Measurements from ENCODE around the gene EDRF1. TPM values are rescaled to one million over a fixed set of nuclear protein-coding genes. Genes with fewer than 3 reads are reported as not detected.

EDRF1 gene
- total and polyA plus RNA-seq, 2 of the 4 experiments (the other 2 are of a cell fraction), result 17.0 to 24.9 TPM

- H4K8ac ChIP-seq (ENCODE audit: low read depth in 2 of 2, low read length in 2 of 2), result no peak overlapping the region
- dilution Hi-C loops (cut with HindIII; ENCODE audit: low sequenced_read_pairs, unreplicated experiment), result no loop called here
- H3K18ac ChIP-seq (ENCODE audit: low read depth, low read length), result no peak overlapping the region
- no peaks in the 10 kb centered on the region for H3K9me3 ChIP-seq (ENCODE audit: control insufficient read depth, insufficient read depth, low read length)
- no peak overlapping the region for H3K56ac ChIP-seq (ENCODE audit: extremely low read depth, insufficient read depth, low read length)
- intact Hi-C loops (cut with micrococcal nuclease), result loop anchor here (5.0 kb wide), 1 partner anchor 36 kb away; no protein-coding TSS in a partner anchor
- no CpG with 5 or more reads among the region's 6 CpGs for WGBS, 2 experiments (ENCODE audit: extremely low coverage in 2 of 2, insufficient read length in 1 of 2)
- H4K91ac ChIP-seq (ENCODE audit: insufficient read depth, low read depth, low read length), result no peak overlapping the region
- no peak overlapping the region for H3K4me2 ChIP-seq (ENCODE audit: low read depth, low read length)
- H3K14ac ChIP-seq (replicated peaks; ENCODE audit: low read depth, low read length), result no peak overlapping the region
- H4K5ac ChIP-seq (ENCODE audit: low read depth, low read length), result no peak overlapping the region
- H2AK5ac ChIP-seq (ENCODE audit: low read depth, low read length), result no peak overlapping the region
- H2BK120ac ChIP-seq (ENCODE audit: low read depth, low read length), result no peak overlapping the region
- ATAC-seq (ENCODE audit: low read depth) (no peak), DNase-seq (no peak)
- H2AFZ ChIP-seq (replicated peaks; ENCODE audit: low read length, poor library complexity), result no peak overlapping the region
- H3K27ac ChIP-seq (ENCODE audit: insufficient read depth, low read length), result no peak overlapping the region
- no peak overlapping the region for H2AK9ac ChIP-seq (replicated peaks; ENCODE audit: low read depth, low read length, poor library complexity)
- H3K79me1 ChIP-seq (ENCODE audit: low read depth in 1 of 2, low read length in 2 of 2), result peaks cover 11 to 22% of the 10 kb centered on the region in 2 experiments; a peak in 3 of 4 replicates
- no TSS peak for BruUV-seq (replicated peaks)
- H3K23ac ChIP-seq (ENCODE audit: low read depth, low read length), result no peak overlapping the region
- no peak overlapping the region for H2BK5ac ChIP-seq (ENCODE audit: low read depth, low read length, poor library complexity, severe bottlenecking)
- no peaks in the 10 kb centered on the region for H3K27me3 ChIP-seq (ENCODE audit: control insufficient read depth, insufficient read depth, low read length)
- no peak for TF ChIP-seq CEBPB (IDR thresholded peaks at IDR 0.05; ENCODE audit: low read depth, low read length)
- H3K4ac ChIP-seq (ENCODE audit: low read depth, low read length), result no peak overlapping the region
- peaks cover 7% of the 10 kb centered on the region for H3K36me3 ChIP-seq (ENCODE audit: control insufficient read depth, insufficient read depth, low read length)
- no peak overlapping the region for H2BK20ac ChIP-seq (ENCODE audit: low read depth, low read length)
- H3K4me3 ChIP-seq (ENCODE audit: insufficient read depth, low read depth, low read length), result no peak overlapping the region
- POLR2A ChIA-PET (ENCODE audit: unreplicated experiment), result no interaction called here
- H2BK15ac ChIP-seq (ENCODE audit: low read depth, low read length), result no peak overlapping the region
- H3K9me1 ChIP-seq (ENCODE audit: insufficient read depth, low read length), result no peaks in the 10 kb centered on the region
- H4K20me1 ChIP-seq (ENCODE audit: insufficient read depth, low read length), result no peaks in the 10 kb centered on the region
- in situ Hi-C loops (cut with MboI; ENCODE audit: low sequenced_read_pairs), result no loop called here
- H3K4me1 ChIP-seq (ENCODE audit: control insufficient read depth, insufficient read depth, low read length), result no peaks in the 10 kb centered on the region; the same call in 1 of the 2 replicates
- CTCF ChIA-PET, result interaction anchor here (0.7 kb wide), 1 partner anchor 206 kb away, joined by 3 read pairs; no protein-coding TSS in a partner anchor
- no peak overlapping the region for H3K9ac ChIP-seq (ENCODE audit: low read depth, low read length)
Observed at GRCh38 chr10:125721035-125721434, 1.5 kb downstream of the EDRF1 start.

All from IMR-90 (cell line).